ENCODE data around the gene SHISA9. TPM values are rescaled to one million over a fixed set of nuclear protein-coding genes. Genes with fewer than 3 reads are reported as not detected.

SHISA9 gene
- total and polyA plus RNA-seq, 2 donors from 2014 or later = 0.95 to 2.8 TPM

DNA sequence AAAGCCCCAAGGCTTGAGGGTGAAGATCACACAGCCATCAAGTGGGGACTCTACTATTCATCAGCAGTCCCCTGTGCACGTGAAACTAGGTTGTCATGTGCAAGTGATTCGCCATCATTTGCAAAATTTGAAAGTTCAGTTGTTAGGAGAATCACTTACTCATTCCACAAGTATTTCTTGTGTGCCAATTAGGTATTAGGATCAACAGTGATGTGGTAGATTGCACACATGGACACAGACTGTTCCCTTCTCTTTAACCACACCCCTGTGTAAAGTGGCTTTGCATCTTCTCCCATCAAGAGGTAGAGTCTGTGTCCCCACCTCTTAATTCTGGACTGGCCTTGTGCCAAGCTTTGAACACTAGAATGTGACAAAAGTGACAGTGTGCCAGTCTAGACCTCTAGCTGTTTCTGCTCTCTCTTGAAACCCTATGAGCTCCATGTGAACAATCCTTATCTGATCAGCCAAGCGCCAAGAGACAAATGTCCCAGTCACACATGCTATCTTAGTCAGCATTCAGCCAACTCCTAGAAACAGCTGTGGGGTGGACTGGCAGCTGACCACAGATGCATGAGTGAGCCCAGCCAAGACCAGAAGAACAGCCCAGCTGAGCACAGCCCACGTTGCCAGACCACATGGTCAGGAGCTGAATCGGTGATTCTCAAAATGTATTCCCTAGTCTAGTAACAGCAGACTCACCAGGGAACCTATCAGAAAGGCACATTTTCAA is 31.5 kb upstream of the SHISA9 start:
- H3K9me3 ChIP-seq (ENCODE audit: control insufficient read depth in 2 of 3, insufficient read depth in 1 of 3, low read length in 3 of 3) = peaks cover 0 to 7% (median 0%) of the 10 kb centered on the region in 3 donors
- DNase-seq (no peak), FAIRE-seq (no peak)
- TF ChIP-seq, protein P1, sequence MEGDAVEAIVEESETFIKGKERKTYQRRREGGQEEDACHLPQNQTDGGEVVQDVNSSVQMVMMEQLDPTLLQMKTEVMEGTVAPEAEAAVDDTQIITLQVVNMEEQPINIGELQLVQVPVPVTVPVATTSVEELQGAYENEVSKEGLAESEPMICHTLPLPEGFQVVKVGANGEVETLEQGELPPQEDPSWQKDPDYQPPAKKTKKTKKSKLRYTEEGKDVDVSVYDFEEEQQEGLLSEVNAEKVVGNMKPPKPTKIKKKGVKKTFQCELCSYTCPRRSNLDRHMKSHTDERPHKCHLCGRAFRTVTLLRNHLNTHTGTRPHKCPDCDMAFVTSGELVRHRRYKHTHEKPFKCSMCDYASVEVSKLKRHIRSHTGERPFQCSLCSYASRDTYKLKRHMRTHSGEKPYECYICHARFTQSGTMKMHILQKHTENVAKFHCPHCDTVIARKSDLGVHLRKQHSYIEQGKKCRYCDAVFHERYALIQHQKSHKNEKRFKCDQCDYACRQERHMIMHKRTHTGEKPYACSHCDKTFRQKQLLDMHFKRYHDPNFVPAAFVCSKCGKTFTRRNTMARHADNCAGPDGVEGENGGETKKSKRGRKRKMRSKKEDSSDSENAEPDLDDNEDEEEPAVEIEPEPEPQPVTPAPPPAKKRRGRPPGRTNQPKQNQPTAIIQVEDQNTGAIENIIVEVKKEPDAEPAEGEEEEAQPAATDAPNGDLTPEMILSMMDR (IDR thresholded peaks at IDR 0.05; ENCODE audit: borderline replicate concordance, extremely low read depth, insufficient read depth) = no peak
- H3K27me3 ChIP-seq (ENCODE audit: control insufficient read depth, insufficient read depth, low read length) = no peaks in the 10 kb centered on the region
- no peaks in the 10 kb centered on the region for H3K4me1 ChIP-seq (ENCODE audit: control insufficient read depth in 2 of 3, insufficient read depth in 2 of 3, low read depth in 1 of 3, low read length in 3 of 3)
- intact Hi-C loops (cut with DNase I) = no loop called here
- H3K9ac ChIP-seq (ENCODE audit: low read length in 3 of 3) = no peak overlapping the region
- no peaks in the 10 kb centered on the region for H3K36me3 ChIP-seq (ENCODE audit: control insufficient read depth in 2 of 3, insufficient read depth in 3 of 3, low read length in 3 of 3)
- H3K27ac ChIP-seq (ENCODE audit: low read depth in 2 of 2, low read length in 2 of 2) = no peak overlapping the region
- H3K4me3 ChIP-seq (ENCODE audit: low read length in 3 of 3) = no peak overlapping the region

DNA sequence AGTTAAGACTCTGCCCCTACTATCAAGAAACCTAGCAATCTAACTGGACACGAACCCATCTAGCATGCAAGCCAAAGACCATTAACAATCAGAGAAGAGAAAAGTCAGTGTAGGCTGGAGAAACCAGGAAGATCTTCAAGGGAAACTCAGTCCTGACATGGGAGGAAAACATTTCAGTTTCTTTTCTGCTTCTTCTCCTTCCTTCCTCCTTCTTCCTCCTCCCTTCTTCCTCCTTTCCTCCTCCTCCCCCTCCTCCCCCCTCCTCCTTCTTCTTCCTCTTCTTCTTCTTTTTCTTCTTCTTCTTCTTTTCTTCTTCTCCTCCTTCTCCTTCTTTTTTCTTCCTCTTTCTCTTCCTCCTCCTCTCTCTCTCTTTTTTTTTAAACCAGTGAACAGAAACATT is 29.6 kb upstream of the SHISA9 start:
- H3K9me3 ChIP-seq (ENCODE audit: control insufficient read depth in 2 of 3, insufficient read depth in 1 of 3, low read length in 3 of 3) = peaks cover 0 to 7% (median 0%) of the 10 kb centered on the region in 3 donors
- TF ChIP-seq, protein P1 (IDR thresholded peaks at IDR 0.05; ENCODE audit: borderline replicate concordance, extremely low read depth, insufficient read depth) = no peak
- no peaks in the 10 kb centered on the region for H3K27me3 ChIP-seq (ENCODE audit: control insufficient read depth, insufficient read depth, low read length)
- H3K4me1 ChIP-seq (ENCODE audit: control insufficient read depth in 2 of 3, insufficient read depth in 2 of 3, low read depth in 1 of 3, low read length in 3 of 3) = no peaks in the 10 kb centered on the region
- intact Hi-C loops (cut with DNase I) = no loop called here
- H3K27ac ChIP-seq (ENCODE audit: low read depth in 2 of 2, low read length in 2 of 2) = no peak overlapping the region
- no peak overlapping the region for H3K4me3 ChIP-seq (ENCODE audit: low read length in 3 of 3)
- DNase-seq (no peak), FAIRE-seq (no peak)
- no peak overlapping the region for H3K9ac ChIP-seq (ENCODE audit: low read length in 3 of 3)
- no peaks in the 10 kb centered on the region for H3K36me3 ChIP-seq (ENCODE audit: control insufficient read depth in 2 of 3, insufficient read depth in 3 of 3, low read length in 3 of 3)

DNA sequence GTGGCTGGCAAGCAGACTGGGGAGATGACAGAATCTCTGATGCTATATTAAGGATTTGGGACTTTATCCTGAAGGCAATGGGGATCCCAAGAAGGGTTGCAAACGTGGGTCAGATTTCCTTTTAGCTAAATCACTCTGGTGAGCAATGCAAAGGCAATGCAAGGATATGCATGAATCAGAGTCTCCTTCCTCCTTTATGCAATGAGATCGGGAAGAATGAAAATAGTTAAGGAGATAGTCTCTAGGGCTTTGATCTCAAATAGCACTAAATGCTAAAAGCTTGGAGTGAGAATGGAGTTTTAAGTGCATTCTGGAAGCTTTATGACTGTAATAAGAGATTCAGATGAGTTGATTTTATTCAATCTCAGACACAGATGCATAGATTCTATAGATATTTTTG is 27.2 kb upstream of the SHISA9 start:
- intact Hi-C loops (cut with DNase I) = no loop called here
- DNase-seq = no peak
- TF ChIP-seq, protein P1 (IDR thresholded peaks at IDR 0.05; ENCODE audit: borderline replicate concordance, extremely low read depth, insufficient read depth) = no peak
- no peaks in the 10 kb centered on the region for H3K27me3 ChIP-seq (ENCODE audit: control insufficient read depth, insufficient read depth, low read length)
- H3K9ac ChIP-seq (ENCODE audit: low read length in 3 of 3) = no peak overlapping the region
- H3K9me3 ChIP-seq (ENCODE audit: control insufficient read depth in 2 of 3, insufficient read depth in 1 of 3, low read length in 3 of 3) = peaks cover 0 to 7% (median 0%) of the 10 kb centered on the region in 3 donors
- FAIRE-seq = no peak
- H3K36me3 ChIP-seq (ENCODE audit: control insufficient read depth in 2 of 3, insufficient read depth in 3 of 3, low read length in 3 of 3) = no peaks in the 10 kb centered on the region
- no peak overlapping the region for H3K27ac ChIP-seq (ENCODE audit: low read depth in 2 of 2, low read length in 2 of 2)
- H3K4me3 ChIP-seq (ENCODE audit: low read length in 3 of 3) = no peak overlapping the region
- no peaks in the 10 kb centered on the region for H3K4me1 ChIP-seq (ENCODE audit: control insufficient read depth in 2 of 3, insufficient read depth in 2 of 3, low read depth in 1 of 3, low read length in 3 of 3)

Measured in kidney (tissue), 14 donors.